Gastroesophageal sphincter (tissue), 4 donors: ENCODE data around the gene JMJD8. TPM values are rescaled to one million over a fixed set of nuclear protein-coding genes. Genes with fewer than 3 reads are reported as not detected.
A peak's percentile ranks its signal among the peaks of the same experiment; 100 is the strongest.

Source experiments
- ATAC-seq: fragments of 150-250 bp; one replicate; pipeline ENCODE4 v1.9.1; 2016; ENCODE audit warnings: mild to moderate bottlenecking, moderate library complexity
- H3K27ac ChIP-seq, 4 donors: fragments of 200-600 bp; sonication (generic) in 3 of 4; 1 replicate in 3 of 4; 2 replicates in 1 of 4; pipeline ENCODE4 v1.5.1; 2016 to 2019
- H3K27me3 ChIP-seq: fragments of 200-600 bp; sonication (generic); one replicate; pipeline ENCODE4 v1.5.1; 2019
- H3K36me3 ChIP-seq, 2 donors: fragments of 200-600 bp; sonication (generic); one replicate each; pipeline ENCODE4 v1.5.1; 2019; ENCODE audit warnings: control low read depth in 1 of 2
- H3K4me1 ChIP-seq, 3 donors: fragments of 200-600 bp; sonication (generic); 1 replicate in 2 of 3; 2 replicates in 1 of 3; pipeline ENCODE4 v1.5.1; 2016 to 2019; ENCODE audit warnings: control low read depth in 2 of 3
- H3K4me3 ChIP-seq, 2 donors: fragments of 200-600 bp; sonication (generic); one replicate each; pipeline ENCODE4 v1.5.1; 2019; ENCODE audit warnings: mild to moderate bottlenecking in 1 of 2, moderate library complexity in 1 of 2
- H3K9me3 ChIP-seq, 3 donors: fragments of 200-600 bp; sonication (generic); one replicate each; pipeline ENCODE4 v1.5.1; 2017 to 2019; ENCODE audit warnings: control low read depth in 2 of 3
- EP300 ChIP-seq: sonication (generic); formaldehyde crosslinking; IDR thresholded peaks from one replicate; pipeline ENCODE4 v1.6.1; 2017; ENCODE audit warnings: antibody characterized with exemption, mild to moderate bottlenecking
- POLR2A ChIP-seq, 2 donors: fragments of 450-650 bp; IDR thresholded peaks; one replicate each; pipeline ENCODE4 v1.6.1; 2017; ENCODE audit warnings: antibody characterized with exemption in 2 of 2, mild to moderate bottlenecking in 2 of 2, moderate library complexity in 1 of 2
- POLR2AphosphoS5 ChIP-seq: sonication (generic); formaldehyde crosslinking; IDR thresholded peaks from one replicate; pipeline ENCODE4 v1.6.1; 2017; ENCODE audit warnings: antibody characterized with exemption
- WGBS, 2 donors: methylation state at CpG; one replicate each; pipeline ENCODE4 v1.1.5; 2018; ENCODE audit warnings: low coverage in 1 of 2; 5-methylcytosine and 5-hydroxymethylcytosine counted together
- total RNA-seq, 4 donors: library from RNA; depleted of rRNA; stranded (reverse); fragments of >200 nt; gene quantifications; one replicate each; pipeline ENCODE4 v1.1.0, GENCODE V29; 2016
- TF ChIP-seq, protein P1 (sequence below), 4 experiments: fragments of 200-600 bp in 2 of 4; fragments of 450-650 bp in 2 of 4; sonication (generic) in 1 of 4; IDR thresholded peaks; one replicate each; pipeline ENCODE4 v1.5.1; 2017 to 2019; ENCODE audit warnings: antibody characterized with exemption in 4 of 4, mild to moderate bottlenecking in 2 of 4, moderate library complexity in 2 of 4

JMJD8 gene
- total RNA-seq, 4 donors from 2014 or later: 70.2 to 109 (median 90.5) TPM

DNA sequence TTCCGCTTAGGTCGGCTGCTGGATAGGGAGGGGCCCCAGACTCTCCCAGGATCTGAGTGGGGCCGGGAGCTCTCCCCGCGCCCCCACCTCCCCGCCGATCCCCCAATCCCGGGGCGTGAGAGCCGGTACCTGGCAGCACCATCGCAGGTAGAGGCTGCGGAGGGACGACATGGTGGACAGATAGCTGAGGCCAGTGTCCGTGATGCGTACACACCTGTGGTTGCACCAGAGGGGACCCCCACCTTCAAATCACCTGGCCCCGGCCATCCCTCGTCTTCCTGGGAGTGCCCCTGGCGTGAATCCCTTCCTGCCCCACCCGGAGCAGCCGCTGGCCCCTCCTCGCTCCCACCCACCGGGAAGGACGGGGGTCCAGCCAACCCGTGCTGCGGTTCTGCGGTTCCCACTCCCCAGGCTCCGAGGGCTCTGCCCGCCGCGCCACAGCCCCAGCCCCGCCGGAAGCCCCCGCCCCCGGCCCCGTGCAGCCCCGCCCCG, 10.8 kb upstream of the JMJD8 start:
- peaks cover 83% of the 10 kb centered on the region for H3K27me3 ChIP-seq
- WGBS, 2 donors: no CpG with 5 or more reads among the region's 37 CpGs
- peaks cover 0 to 38% (median 15%) of the 10 kb centered on the region in 3 donors for H3K4me1 ChIP-seq
- no peaks in the 10 kb centered on the region for H3K36me3 ChIP-seq
- H3K27ac ChIP-seq: no peak overlapping the region
- TF ChIP-seq EP300 (no peak), POLR2A (IDR thresholded peaks at IDR 0.05) (no peak), POLR2AphosphoS5 (no peak)
- TF ChIP-seq, protein P1, sequence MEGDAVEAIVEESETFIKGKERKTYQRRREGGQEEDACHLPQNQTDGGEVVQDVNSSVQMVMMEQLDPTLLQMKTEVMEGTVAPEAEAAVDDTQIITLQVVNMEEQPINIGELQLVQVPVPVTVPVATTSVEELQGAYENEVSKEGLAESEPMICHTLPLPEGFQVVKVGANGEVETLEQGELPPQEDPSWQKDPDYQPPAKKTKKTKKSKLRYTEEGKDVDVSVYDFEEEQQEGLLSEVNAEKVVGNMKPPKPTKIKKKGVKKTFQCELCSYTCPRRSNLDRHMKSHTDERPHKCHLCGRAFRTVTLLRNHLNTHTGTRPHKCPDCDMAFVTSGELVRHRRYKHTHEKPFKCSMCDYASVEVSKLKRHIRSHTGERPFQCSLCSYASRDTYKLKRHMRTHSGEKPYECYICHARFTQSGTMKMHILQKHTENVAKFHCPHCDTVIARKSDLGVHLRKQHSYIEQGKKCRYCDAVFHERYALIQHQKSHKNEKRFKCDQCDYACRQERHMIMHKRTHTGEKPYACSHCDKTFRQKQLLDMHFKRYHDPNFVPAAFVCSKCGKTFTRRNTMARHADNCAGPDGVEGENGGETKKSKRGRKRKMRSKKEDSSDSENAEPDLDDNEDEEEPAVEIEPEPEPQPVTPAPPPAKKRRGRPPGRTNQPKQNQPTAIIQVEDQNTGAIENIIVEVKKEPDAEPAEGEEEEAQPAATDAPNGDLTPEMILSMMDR (IDR thresholded peaks at IDR 0.05): no peak
- no peak for ATAC-seq
- peak overlapping the region in 1 of 2 donors; percentile 19 for H3K4me3 ChIP-seq
- no peaks in the 10 kb centered on the region for H3K9me3 ChIP-seq

DNA sequence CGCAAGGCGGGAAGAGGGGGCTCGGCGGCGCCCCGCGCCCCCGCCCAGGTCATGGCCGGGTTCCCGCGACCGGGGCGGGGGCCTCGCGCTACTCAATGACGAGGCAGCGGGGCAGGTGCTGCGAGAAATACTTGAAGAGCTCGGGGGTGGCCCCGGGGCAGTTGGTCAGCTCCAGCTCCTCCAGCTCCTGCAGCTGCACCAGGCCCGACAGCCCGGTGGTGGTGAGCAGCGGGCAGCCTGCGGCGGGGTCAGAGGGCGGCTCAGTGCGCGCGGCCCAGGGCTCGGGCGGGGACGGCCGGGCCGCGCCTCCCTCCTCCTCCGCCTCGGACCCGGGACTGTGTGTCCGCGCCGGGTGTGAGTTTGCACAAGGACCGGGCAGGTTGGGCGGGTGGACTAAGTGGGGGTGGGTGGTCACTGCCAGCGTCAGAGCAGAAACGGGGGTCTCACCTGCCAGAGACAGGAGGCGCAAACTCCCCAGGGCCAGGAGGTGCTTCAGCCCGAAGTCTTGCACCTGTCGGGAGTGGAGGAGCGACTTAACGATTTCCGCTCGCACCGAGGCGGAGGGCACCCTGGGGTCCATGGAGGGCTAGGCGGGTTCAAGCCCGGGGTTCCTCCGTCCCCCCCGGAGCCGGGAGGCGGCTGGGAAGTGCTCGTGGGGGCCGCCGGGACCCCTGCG, 10.2 kb upstream of the JMJD8 start:
- peaks cover 0 to 44% (median 20%) of the 10 kb centered on the region in 3 donors for H3K4me1 ChIP-seq
- H3K27me3 ChIP-seq: peaks cover 77% of the 10 kb centered on the region
- H3K9me3 ChIP-seq: no peaks in the 10 kb centered on the region
- H3K4me3 ChIP-seq: peak overlapping the region in 1 of 2 donors; percentile 19
- H3K36me3 ChIP-seq: no peaks in the 10 kb centered on the region
- WGBS, 2 donors: no CpG with 5 or more reads among the region's 64 CpGs
- no peak overlapping the region for H3K27ac ChIP-seq
- TF ChIP-seq, protein P1 (IDR thresholded peaks at IDR 0.05): no peak
- no peak for TF ChIP-seq POLR2A (IDR thresholded peaks at IDR 0.05)
- no peak for TF ChIP-seq EP300
- TF ChIP-seq POLR2AphosphoS5: no peak
- no peak for ATAC-seq

DNA sequence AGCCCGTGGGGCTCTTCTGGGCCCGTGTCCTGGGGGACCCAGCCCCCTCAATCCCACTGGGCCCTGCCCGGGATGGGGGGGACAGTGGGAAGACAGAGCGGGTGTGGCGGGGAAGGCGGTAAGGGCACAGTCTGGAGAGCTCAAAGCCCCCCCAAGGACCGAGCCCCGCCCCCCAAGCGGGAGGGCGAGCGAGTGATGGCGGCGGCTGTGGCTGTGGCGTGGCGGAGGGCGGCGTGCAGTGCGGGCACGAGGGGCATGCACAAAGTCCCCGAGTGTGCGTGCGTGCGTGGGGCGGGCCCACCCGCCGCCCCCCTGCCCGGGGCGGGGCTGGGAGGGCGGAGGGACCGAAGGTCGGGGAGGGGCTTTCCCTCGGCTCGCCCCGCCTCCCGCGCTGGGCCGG, 9.6 kb upstream of the JMJD8 start:
- WGBS, 2 donors: no CpG with 5 or more reads among the region's 37 CpGs
- Histone ChIP-seq H3K9me3 (no peaks in the 10 kb centered on the region), H3K36me3 (no peaks in the 10 kb centered on the region), H3K4me1 (peaks cover 0 to 50% (median 26%) of the 10 kb centered on the region in 3 donors), H3K27me3 (peaks cover 71% of the 10 kb centered on the region), H3K4me3 (no peak overlapping the region), H3K27ac (no peak overlapping the region)
- TF ChIP-seq POLR2AphosphoS5: no peak
- TF ChIP-seq, protein P1 (IDR thresholded peaks at IDR 0.05): no peak
- TF ChIP-seq EP300: no peak
- no peak for TF ChIP-seq POLR2A (IDR thresholded peaks at IDR 0.05)
- no peak for ATAC-seq

DNA sequence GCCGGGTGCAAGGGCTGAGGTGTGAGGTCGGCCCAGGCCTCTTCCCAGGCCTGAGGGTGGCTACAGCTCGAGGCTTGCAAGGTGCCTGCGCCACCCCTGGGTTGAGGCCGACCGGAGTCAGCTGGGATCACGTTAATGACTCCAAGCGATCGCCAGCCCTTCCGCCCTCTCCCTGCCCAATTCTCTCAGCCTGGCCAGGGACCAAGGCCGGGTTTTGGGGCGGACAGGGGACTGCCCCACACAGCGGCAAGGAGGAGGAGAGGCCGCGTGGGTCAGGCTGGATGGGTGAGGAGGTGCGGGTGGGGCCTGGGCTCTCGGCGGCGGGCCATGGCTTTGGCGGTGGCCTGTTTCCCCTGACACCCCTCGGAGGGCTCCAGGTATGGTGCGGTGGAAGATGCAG, 9.2 kb upstream of the JMJD8 start:
- TF ChIP-seq, protein P1 (IDR thresholded peaks at IDR 0.05): no peak
- TF ChIP-seq POLR2AphosphoS5: no peak
- TF ChIP-seq POLR2A (IDR thresholded peaks at IDR 0.05): no peak
- H3K36me3 ChIP-seq: peaks cover 0 to under 1% of the 10 kb centered on the region in 2 donors
- H3K9me3 ChIP-seq: no peaks in the 10 kb centered on the region
- H3K4me3 ChIP-seq: no peak overlapping the region
- 40% methylated on average over 3 of the region's 22 CpGs; no CpG with 5 or more reads in 1 of the 2 donors for WGBS, 2 donors
- no peak for ATAC-seq
- no peak overlapping the region for H3K27ac ChIP-seq
- peaks cover 0 to 54% (median 30%) of the 10 kb centered on the region in 3 donors for H3K4me1 ChIP-seq
- H3K27me3 ChIP-seq: peaks cover 67% of the 10 kb centered on the region
